NCI-H2107 treated with DMSO at 0.1 percent for 48 hours (cell line): ENCODE data around the gene TMC5.
"Not testable (repeated sequence)": the region's sequence is repeated elsewhere in the genome, so short reads cannot be mapped to it uniquely, and the experiment has no call there.

Experiments
- DNase-seq: peaks from one replicate; lab custom pipeline; 2025; ENCODE audit not compliant: unreplicated experiment; lab: John Stamatoyannopoulos, UW

The TMC5 gene

GRCh38 chr16:19406891-19407491, 10.7 kb upstream of the TMC5 start:
- no peak for DNase-seq

GRCh38 chr16:19410435-19411171, 7.1 kb upstream of the TMC5 start:
- DNase-seq, result no peak

- DNase-seq, result no peak
These were observed 6.4 kb upstream of the TMC5 start for GRCh38 chr16:19411298-19411697.

- DNase-seq, result not testable (repeated sequence)
These were observed 5.6 kb upstream of the TMC5 start for GRCh38 chr16:19412055-19412454.

- no peak for DNase-seq
These were observed 2.2 kb upstream of the TMC5 start for GRCh38 chr16:19415461-19415860.

GRCh38 chr16:19415918-19416317, 1.8 kb upstream of the TMC5 start:
- DNase-seq, result no peak

GRCh38 chr16:19418200-19418599, 517 bp downstream of the TMC5 start:
- no peak for DNase-seq

GRCh38 chr16:19419698-19420075, 2.0 kb downstream of the TMC5 start:
- DNase-seq, result no peak

- no peak for DNase-seq
These were observed 6.8 kb downstream of the TMC5 start for GRCh38 chr16:19424478-19424877.

GRCh38 chr16:19430345-19430744, 12.7 kb downstream of the TMC5 start:
- DNase-seq, result no peak

GRCh38 chr16:19431636-19432340, 14.1 kb downstream of the TMC5 start:
- no peak for DNase-seq

GRCh38 chr16:19432429-19432828, 14.7 kb downstream of the TMC5 start:
- DNase-seq, result peak; percentile 89

- no peak for DNase-seq
These were observed 16.9 kb downstream of the TMC5 start for GRCh38 chr16:19434584-19434983.

GRCh38 chr16:19436540-19436939, 18.9 kb downstream of the TMC5 start:
- DNase-seq, result no peak

- DNase-seq, result no peak
These were observed 19.6 kb downstream of the TMC5 start for GRCh38 chr16:19437280-19437679.

- no peak for DNase-seq
These were observed 21.1 kb downstream of the TMC5 start for GRCh38 chr16:19438739-19439138.

GRCh38 chr16:19439483-19439882, 21.8 kb downstream of the TMC5 start:
- no peak for DNase-seq

- no peak for DNase-seq
These were observed 26.0 kb downstream of the TMC5 start for GRCh38 chr16:19443659-19444058.

GRCh38 chr16:19446300-19446846, 28.7 kb downstream of the TMC5 start:
- DNase-seq, result no peak

GRCh38 chr16:19446886-19447285, 29.2 kb downstream of the TMC5 start:
- DNase-seq, result no peak

- no peak for DNase-seq
These were observed 32.5 kb downstream of the TMC5 start for GRCh38 chr16:19450186-19450585.
